Psoas muscle (tissue), 8 donors: Measurements from ENCODE around the gene MDC1. TPM values are rescaled to one million over a fixed set of nuclear protein-coding genes. Genes with fewer than 3 reads are reported as not detected.
"Not testable (repeated sequence)": the region's sequence is repeated elsewhere in the genome, so short reads cannot be mapped to it uniquely, and the experiment has no call there.

Source experiments
- ATAC-seq, 4 donors: fragments of 200-7000 bp; cut with Tn5 transposase; one replicate each; pipeline ENCODE4 v1.9.1; 2020; ENCODE audit warnings: moderate library complexity in 3 of 4, mild to moderate bottlenecking in 2 of 4
- DNase-seq, 2 donors: peaks; one replicate each; pipeline ENCODE4 v3.0.0-alpha.2; 2020
- H3K27ac ChIP-seq: fragments of 200-600 bp; one replicate; pipeline ENCODE4 v1.8.0; 2022
- H3K27me3 ChIP-seq, 3 donors: fragments of 200-600 bp in 1 of 3; one replicate each; pipeline versions ENCODE4 v1.6.1 to v1.8.0; 2013 to 2022; ENCODE audit warnings: low read length in 2 of 3, mild to moderate bottlenecking in 2 of 3, moderate library complexity in 1 of 3; ENCODE audit not compliant: insufficient read depth in 3 of 3
- H3K36me3 ChIP-seq, 2 donors: fragments of 200-600 bp in 1 of 2; one replicate each; pipeline versions ENCODE4 v1.6.1 to v1.8.0; 2013 to 2022; ENCODE audit warnings: low read depth in 1 of 2, mild to moderate bottlenecking in 1 of 2, moderate library complexity in 1 of 2; ENCODE audit not compliant: insufficient read depth in 1 of 2
- H3K4me1 ChIP-seq: fragments of 200-600 bp; one replicate; pipeline ENCODE4 v1.8.0; 2022
- H3K4me3 ChIP-seq: fragments of 200-600 bp; one replicate; pipeline ENCODE4 v1.8.0; 2022; ENCODE audit warnings: mild to moderate bottlenecking
- H3K9me3 ChIP-seq: fragments of 200-600 bp; one replicate; pipeline ENCODE4 v1.8.0; 2022
- CTCF ChIP-seq: fragments of 200-600 bp; IDR thresholded peaks from one replicate; pipeline ENCODE4 v1.8.0; 2022; ENCODE audit warnings: antibody characterized with exemption
- WGBS, 3 donors: extraction: QIAGEN DNeasy Blood & Tissue Kit; methylation state at CpG; one replicate each; pipeline versions ENCODE4 v1.1.6 to v1.1.7; 2013; 5-methylcytosine and 5-hydroxymethylcytosine counted together
- intact Hi-C, 2 donors: fragments of 100-400 bp; cut with DNase I; formaldehyde crosslinking; loops; one replicate each; pipeline versions ENCODE4 v1.11.0 to v1.14.2; 2022
- polyA plus RNA-seq, 3 donors: library from polyadenylated mRNA; stranded (reverse); fragments of 200-250 nt; gene quantifications; one replicate each; pipeline ENCODE4 v1.2.3, GENCODE V29; 2013
- total RNA-seq, 4 donors: library from RNA; stranded (reverse); fragmentation: NEBNext Ultra II Directional in 2 of 4; extraction: Animal tissue kit (Norgen Biotek cat#: 25700) in 2 of 4; gene quantifications; one replicate each; pipeline versions ENCODE4 v1.2.1 to v1.2.4, GENCODE V29; 2021 to 2023
- donor health status: healthy with polysubstance abuse.
- donor health status: DM: no; HTN: no; CAD: no; lungs with moderate emphysema.
- donor health status: Bipolar disorder and iron deficiency.
- donor health status: healthy.
- donor health status: DM: yes; HTN: yes; CAD: no.
- donor health status: DM: no; HTN: no; CAD: no.
- donor health status: DM: no; HTN: no; CAD: no.
- donor health status: DM: yes; HTN: yes; CAD: no.

Gene MDC1
- total and polyA plus RNA-seq, 7 donors = 4.1 to 18.0 (median 12.7) TPM

- ATAC-seq (no peak), DNase-seq (no peak)
- intact Hi-C loops = loop anchor here in 1 of 2 donors (10.0 kb wide), 1 partner anchor 182 kb away; no protein-coding TSS in a partner anchor
- TF ChIP-seq CTCF = no peak
- Histone ChIP-seq H3K27ac (no peak overlapping the region), H3K4me3 (no peak overlapping the region), H3K9me3 (no peaks in the 10 kb centered on the region), H3K27me3 (no peaks in the 10 kb centered on the region), H3K4me1 (peaks cover 16% of the 10 kb centered on the region), H3K36me3 (peaks cover 16 to 92% of the 10 kb centered on the region in 2 donors)
- WGBS, 3 donors = 82 to 87% (median 83%) methylated on average over 9 to 11 of the region's 11 CpGs
Observed at GRCh38 chr6:30726506-30727413, 9.7 kb upstream of the MDC1 start.

GRCh38 chr6:30725713-30726505, 8.8 kb upstream of the MDC1 start:
- ATAC-seq (no peak), DNase-seq (no peak)
- no peak overlapping the region for H3K4me3 ChIP-seq
- H3K27me3 ChIP-seq = no peaks in the 10 kb centered on the region
- H3K36me3 ChIP-seq = peaks cover 16 to 85% of the 10 kb centered on the region in 2 donors
- 51 to 66% (median 52%) methylated on average over 3 of the region's 3 CpGs for WGBS, 3 donors
- peaks cover 16% of the 10 kb centered on the region for H3K4me1 ChIP-seq
- intact Hi-C loops = loop anchor here in 1 of 2 donors (1.0 to 10.0 kb wide), 2 partner anchors 12 to 181 kb away; no protein-coding TSS in a partner anchor
- no peak for TF ChIP-seq CTCF
- H3K27ac ChIP-seq = peak overlapping the region; percentile 46
- no peaks in the 10 kb centered on the region for H3K9me3 ChIP-seq

GRCh38 chr6:30724906-30725667, 8.0 kb upstream of the MDC1 start:
- Histone ChIP-seq H3K36me3 (peaks cover 9 to 77% of the 10 kb centered on the region in 2 donors), H3K9me3 (no peaks in the 10 kb centered on the region), H3K27ac (peak overlapping the region; percentile 46), H3K4me1 (peaks cover 16% of the 10 kb centered on the region), H3K27me3 (no peaks in the 10 kb centered on the region), H3K4me3 (no peak overlapping the region)
- intact Hi-C loops = loop anchor here in 1 of 2 donors (1.0 to 10.0 kb wide), 2 partner anchors 13 to 180 kb away; no protein-coding TSS in a partner anchor
- DNase-seq (no peak), ATAC-seq (no peak)
- TF ChIP-seq CTCF = no peak
- 36 to 45% (median 38%) methylated on average over 6 of the region's 6 CpGs for WGBS, 3 donors

- intact Hi-C loops = loop anchor here in 1 of 2 donors (10.0 kb wide), 1 partner anchor 179 kb away; no protein-coding TSS in a partner anchor
- H3K4me1 ChIP-seq = peaks cover 22% of the 10 kb centered on the region
- H3K27ac ChIP-seq = peak overlapping the region; percentile 46
Observed at GRCh38 chr6:30723843-30724741, 7.0 kb upstream of the MDC1 start.

GRCh38 chr6:30723159-30723842, 6.2 kb upstream of the MDC1 start:
- ATAC-seq, H3K4me3 ChIP-seq, H3K9me3 ChIP-seq, DNase-seq, H3K27me3 ChIP-seq: not testable (repeated sequence)
- peaks cover 25% of the 10 kb centered on the region for H3K4me1 ChIP-seq
- H3K36me3 ChIP-seq = peaks cover 4 to 59% of the 10 kb centered on the region in 2 donors
- H3K27ac ChIP-seq = peak overlapping the region; percentile 46
- WGBS, 3 donors = 58 to 70% (median 63%) methylated on average over 15 to 16 of the region's 16 CpGs
- intact Hi-C loops = loop anchor here in 1 of 2 donors (10.0 kb wide), 1 partner anchor 178 kb away; no protein-coding TSS in a partner anchor

More at GRCh38 chr6:30723843-30724741, 7.0 kb upstream of the MDC1 start:
- H3K27me3 ChIP-seq, DNase-seq, ATAC-seq, H3K4me3 ChIP-seq, H3K9me3 ChIP-seq: not testable (repeated sequence)
- WGBS, 3 donors = 54 to 69% (median 57%) methylated on average over 27 to 29 of the region's 29 CpGs
- peaks cover 4 to 67% of the 10 kb centered on the region in 2 donors for H3K36me3 ChIP-seq
